GM19023 (cell line): ENCODE results near the gene LCE1D.

Source experiments
- ATAC-seq: cut with Tn5 transposase; IDR thresholded peaks from one replicate; pipeline ENCODE4 v1.9.1; 2021; ENCODE audit warnings: mild to moderate bottlenecking, moderate library complexity; ENCODE audit not compliant: unreplicated experiment

Gene LCE1D, protein sequence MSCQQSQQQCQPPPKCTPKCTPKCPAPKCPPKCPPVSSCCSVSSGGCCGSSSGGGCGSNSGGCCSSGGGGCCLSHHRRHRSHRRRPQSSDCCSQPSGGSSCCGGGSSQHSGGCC

DNA sequence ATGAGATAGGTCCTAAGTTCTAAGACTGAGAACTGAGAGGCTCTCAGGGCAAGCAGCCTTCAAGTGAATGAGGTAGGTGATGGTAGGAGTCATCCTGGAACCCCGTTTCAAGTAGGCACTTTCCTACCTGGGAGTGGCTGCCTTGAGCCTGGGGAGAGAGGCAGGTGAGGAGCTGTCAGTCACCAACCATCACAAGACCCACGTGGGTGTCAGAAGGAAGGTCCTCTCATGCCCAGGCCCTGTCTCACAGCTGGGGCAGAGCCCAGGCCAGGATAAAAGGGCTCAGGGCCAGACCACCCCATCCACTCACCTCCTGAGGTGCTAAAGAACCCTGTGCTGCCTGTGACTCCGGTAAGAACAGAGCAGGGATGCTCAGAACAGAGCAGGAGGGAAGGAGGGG, at the start of gene LCE1D:
Gene LCE1D, plus strand, starts transcription at position 301 of the 400 bp plus-strand sequence. CDS start 1,074 bp downstream, outside the sequence.
- no peak for ATAC-seq

DNA sequence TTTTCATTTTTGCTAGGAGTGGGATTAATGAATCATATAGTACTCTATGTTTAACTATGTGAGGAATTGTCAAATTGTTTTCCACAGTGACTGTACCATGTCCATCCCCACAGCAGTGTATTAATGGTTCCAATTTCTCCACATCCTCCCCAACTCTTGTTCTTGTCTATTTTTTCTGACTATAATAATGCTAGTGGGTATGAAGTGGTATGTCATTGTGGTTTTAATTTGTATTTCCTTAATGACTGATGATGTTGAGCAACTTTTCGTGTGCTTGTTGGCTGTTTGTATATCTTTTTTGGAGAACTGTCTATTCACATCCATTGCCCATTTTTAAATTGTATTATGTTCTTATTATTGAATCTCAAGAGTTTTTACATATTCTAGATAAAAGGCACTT, 48.7 kb upstream of the LCE1D start:
- ATAC-seq: no peak

DNA sequence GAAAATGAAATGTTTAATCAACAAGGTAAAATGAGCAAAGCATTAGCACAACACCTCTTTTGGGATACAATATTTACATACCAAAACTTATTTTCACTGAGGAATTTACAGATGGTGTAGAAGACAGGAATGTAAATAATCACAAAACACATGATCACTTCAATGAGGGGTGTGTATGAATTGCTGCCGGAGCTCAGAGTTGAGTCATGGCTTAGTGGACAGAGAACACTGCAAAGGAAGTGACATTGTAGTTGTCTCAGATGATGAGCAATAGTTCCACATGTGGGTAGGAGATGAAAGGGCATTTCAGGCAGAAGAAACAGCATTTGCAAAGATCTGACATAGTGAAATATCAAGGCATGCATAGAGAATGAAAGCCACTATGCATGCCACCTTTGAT, 44.3 kb upstream of the LCE1D start:
- ATAC-seq: no peak

DNA sequence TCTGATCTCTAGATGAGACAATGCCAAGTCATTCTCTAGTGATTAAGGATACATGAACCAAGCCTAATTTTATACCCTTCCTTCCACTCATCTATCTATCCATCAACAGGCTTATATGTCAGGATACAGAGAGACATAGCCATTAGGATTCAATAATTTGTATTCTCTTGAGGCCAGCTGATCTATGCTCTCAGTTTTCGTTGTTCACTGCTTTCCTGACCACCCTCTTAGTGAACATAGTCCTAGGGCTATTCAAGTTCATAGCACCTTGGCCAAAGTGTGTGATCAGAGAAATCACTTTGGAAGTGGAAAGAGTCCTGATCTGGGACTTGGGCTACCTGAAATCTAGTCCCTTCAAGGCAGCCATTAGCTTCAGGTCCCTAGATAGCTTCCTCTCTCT, 42.9 kb upstream of the LCE1D start:
- no peak for ATAC-seq

DNA sequence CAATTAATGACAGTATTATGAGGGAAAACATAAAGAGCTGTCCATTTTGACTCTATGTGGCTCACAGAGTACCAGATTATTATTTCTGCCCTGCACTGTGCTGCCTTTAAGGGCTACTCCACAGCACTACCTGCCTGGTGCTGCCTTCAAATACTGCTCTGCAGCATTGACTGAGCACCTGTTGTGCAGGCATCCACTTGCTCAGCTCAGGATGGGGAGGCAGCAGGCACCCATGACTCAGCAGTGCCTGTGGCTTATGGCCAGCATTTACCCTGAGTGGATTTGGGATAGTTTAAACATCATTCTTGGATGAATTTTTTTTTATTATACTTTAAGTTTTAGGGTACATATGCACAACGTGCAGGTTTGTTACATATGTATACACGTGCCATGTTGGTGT, 39.6 kb upstream of the LCE1D start:
- ATAC-seq: no peak

DNA sequence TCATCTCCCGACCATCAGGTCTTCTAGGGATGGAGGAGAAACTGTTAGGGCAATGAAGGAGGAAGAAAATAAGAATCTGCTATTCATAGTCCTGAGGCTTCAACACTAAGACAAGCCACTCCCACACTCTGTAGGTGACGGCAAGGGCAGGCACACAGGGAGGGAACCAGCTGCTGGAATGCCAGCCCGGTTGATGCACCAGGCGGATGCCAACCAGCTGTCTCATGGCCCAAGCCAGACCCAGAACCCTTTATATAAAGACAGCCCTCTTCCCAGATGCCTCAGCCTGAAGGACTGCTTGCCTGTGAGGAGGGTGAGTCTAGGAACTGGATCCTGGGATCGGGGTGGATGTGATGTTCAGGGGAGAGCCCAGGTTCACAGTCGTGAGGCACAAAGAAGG, 38.8 kb upstream of the LCE1D start, which contains the start of gene KPRP:
Gene KPRP, plus strand, starts transcription at position 279 of the 400 bp plus-strand sequence. CDS start 1,564 bp downstream, outside the sequence.
- no peak for ATAC-seq

DNA sequence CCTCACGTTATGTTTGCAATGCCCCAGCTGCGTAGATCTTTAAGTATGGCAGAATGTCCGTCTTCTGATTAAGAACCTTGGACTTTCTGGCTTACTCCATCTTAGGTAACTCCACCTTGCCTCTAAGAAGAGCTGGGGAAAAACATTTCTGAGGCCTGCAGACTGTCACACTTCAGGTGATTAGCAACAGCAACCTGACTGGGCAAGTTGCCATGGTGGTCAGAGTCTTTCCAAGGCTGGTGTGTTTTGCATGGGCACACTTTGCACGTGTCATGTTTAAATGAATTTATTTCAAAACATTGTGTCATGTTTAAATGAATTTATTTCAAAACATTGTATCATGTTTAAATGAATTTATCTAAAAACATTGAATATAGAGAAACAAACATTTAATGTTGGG, 37.9 kb upstream of the LCE1D start:
- ATAC-seq: no peak

DNA sequence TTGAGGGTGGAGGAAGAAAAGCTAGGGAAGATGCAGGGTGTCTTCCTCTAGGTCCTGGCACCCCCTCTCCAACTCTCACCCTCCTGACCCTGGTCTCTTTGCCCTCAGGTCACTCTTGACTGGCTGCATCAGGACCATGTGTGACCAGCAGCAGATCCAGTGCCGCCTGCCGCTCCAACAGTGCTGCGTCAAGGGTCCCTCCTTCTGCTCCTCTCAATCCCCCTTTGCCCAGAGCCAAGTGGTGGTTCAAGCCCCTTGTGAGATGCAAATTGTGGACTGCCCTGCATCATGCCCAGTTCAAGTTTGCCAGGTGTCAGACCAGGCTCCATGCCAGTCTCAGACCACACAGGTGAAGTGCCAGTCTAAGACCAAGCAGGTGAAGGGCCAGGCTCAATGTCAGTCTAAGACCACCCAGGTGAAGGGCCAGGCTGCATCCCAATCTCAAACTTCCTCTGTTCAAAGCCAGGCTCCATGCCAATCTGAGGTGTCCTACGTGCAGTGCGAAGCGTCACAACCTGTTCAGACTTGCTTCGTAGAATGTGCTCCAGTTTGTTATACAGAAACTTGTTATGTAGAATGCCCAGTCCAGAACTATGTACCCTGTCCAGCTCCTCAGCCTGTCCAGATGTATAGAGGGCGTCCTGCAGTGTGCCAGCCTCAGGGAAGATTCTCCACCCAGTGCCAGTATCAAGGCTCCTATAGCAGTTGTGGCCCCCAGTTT, 36.9 kb upstream of the LCE1D start:
- no peak for ATAC-seq

DNA sequence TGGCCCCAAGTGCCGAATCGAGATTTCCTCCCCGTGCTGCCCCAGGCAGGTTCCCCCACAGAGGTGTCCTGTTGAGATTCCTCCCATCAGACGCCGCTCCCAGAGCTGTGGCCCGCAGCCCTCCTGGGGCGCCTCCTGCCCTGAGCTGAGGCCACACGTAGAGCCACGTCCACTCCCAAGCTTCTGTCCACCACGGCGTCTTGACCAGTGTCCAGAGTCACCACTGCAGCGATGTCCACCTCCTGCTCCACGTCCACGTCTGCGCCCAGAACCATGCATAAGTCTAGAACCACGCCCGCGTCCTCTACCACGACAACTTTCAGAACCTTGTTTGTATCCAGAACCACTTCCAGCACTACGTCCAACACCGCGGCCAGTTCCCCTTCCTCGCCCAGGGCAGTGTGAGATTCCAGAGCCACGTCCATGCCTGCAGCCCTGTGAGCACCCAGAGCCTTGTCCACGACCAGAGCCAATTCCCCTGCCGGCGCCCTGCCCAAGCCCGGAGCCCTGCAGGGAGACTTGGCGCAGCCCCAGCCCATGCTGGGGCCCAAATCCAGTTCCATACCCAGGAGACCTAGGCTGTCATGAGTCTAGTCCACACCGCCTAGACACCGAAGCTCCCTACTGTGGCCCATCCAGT, 35.9 kb upstream of the LCE1D start:
- no peak for ATAC-seq

DNA sequence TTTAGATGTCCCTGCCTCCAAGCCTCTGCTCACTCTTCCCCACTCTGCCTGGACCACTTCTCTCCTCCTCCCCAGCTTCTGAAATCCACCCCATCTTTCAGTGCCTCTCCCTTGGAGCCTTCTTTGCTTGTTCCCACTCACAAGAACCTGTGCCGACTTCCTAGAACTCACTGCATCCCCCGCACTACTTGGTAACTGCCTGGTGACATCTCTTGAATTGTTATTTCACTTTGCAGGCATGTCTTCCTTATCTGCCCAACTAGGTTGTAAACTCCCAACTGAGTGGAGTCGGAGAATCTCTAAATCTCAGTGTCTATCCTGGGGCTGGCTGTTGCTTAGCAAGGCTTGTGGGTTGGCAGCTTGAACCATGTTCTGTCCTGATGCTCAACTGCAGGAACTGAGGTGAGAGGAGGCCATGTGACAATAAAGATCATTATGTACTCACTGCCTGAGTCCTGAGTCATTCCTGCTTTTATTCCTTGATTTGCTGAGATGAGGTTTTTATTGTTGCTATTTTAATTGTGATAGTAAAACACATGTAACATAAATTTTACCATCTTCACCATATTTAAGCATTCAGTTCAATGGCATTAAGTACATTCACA, 34.8 kb upstream of the LCE1D start:
- ATAC-seq: no peak

DNA sequence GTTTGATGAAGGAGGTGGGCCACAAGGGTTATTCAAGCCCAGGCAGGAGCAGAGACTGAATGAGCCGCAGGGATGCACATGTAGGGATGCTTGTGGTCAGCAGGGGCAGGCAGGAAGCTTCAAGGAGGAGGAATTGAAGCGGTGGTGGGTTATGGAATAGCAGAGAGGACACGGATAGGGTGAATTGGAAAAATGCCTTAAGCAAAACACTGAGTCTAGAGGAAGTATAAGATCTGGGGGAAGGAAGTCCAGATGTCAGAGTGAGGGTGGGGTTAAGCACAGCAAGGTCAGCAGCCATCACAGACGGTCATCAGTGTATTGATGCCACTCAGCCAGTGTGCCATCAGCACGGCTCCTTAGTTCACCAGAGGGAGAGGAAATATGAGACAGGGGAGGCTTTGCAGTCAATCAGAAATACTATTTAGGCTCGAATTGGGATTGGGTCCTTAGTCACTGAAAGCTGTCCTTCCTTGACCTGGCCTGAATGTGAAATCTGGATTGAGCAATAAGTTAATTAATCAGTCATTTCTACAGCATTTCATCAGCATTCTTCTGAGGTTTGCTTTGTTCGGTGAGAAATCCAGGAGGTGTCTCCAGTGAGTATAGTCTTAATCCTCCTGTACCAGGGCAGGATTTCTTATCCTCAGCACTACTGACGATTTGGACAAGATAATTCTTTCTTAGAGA, 27.5 kb upstream of the LCE1D start:
- ATAC-seq: no peak

DNA sequence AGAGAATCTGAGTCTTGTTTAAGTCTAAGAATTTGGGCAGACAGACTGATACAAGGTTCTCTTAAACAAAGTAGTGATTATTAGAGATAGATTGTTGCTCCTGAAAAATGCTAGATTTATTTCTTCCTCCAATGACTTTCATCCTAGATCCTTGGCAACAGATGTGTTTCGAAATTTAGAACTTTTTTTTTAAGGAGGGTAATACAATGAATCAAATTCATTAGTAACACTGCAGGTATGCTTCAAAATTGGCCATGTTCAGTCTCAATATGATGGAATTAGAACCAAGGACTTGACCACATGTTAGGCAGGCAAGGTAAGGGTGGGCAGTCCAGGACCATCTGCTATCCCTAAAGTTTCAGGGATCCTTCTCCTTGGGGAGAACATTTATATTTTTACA, 26.1 kb upstream of the LCE1D start:
- no peak for ATAC-seq

DNA sequence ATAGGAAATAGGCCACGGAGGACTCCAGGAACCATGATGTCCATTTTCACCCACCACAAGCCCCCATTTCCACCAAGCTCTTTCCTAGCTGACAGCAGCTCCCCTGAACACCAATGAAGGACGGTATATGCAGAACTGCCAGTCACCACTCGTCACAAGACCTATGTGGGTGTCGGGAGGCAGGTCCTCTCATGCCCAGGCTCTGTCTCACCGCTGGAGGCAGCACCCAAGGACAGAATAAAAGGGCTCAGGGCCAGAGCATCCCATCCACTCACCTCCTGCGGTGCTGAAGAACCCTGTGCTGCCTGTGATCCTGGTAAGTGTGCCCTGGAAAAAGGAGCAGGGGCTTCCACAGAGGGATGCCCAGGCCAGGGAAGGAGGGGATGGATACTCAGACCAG, 21.6 kb upstream of the LCE1D start, which contains the start of gene LCE1F:
Gene LCE1F, plus strand, starts transcription at position 266 of the 400 bp plus-strand sequence. CDS start 1,232 bp downstream, outside the sequence.
- no peak for ATAC-seq

DNA sequence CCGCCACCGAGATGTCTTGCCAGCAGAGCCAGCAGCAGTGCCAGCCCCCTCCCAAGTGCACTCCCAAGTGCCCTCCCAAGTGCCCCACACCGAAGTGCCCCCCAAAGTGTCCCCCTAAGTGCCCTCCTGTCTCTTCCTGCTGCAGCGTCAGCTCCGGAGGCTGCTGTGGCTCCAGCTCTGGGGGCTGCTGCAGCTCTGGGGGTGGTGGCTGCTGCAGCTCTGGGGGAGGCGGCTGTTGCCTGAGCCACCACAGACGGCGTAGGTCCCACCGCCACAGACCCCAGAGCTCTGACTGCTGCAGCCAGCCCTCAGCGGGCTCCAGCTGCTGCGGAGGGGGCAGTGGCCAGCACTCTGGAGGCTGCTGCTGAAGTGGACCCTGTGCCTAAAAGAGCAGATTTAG, 20.2 kb upstream of the LCE1D start:
- no peak for ATAC-seq

DNA sequence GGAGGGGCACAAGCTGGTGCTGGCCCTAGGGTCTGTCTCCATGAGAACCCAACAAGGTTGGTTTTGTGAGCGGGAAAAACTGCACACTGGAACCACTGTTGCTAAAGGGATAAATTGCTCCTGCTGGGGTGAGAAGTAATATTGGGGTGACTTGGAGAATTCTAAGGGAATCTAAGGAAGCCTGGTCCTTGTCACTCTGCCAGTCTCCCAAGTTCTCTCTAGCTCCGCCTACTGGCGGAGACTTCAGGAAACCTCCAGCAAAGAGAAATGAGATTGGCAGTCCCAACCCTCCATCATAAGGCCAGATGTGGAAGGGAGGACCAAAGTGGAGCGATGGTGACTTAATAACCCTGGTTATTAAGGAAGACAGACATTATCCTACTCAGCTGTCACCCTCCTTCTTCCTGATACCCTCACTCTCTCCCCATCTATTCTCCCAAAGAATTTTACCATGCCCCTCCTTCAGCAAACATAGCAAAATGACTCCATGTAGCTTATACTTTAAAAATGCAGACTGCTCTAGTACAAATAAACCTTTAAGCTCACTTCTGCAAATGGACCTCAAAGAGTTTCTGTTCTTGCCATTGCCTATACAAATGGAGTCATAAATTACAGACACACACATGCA, 18.9 kb upstream of the LCE1D start:
- no peak for ATAC-seq

DNA sequence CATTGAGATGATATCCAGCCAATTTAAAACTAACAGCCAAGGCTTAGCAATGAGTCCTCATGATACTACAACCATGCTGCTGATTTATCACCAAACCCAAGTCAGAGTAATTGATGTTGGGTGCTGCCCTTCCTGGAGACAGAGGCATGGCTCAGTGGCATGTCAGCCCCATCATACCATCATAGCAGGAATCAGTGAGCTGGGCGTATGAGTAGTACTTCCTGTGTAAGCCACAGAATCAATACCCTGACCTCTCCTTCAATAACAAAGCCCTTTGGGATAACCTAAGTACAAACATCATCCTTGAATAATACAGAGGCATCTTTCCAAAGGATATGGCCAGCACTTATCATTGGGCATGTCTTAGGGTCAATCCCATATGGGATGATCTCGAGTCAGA, 13.4 kb upstream of the LCE1D start:
- ATAC-seq: no peak

DNA sequence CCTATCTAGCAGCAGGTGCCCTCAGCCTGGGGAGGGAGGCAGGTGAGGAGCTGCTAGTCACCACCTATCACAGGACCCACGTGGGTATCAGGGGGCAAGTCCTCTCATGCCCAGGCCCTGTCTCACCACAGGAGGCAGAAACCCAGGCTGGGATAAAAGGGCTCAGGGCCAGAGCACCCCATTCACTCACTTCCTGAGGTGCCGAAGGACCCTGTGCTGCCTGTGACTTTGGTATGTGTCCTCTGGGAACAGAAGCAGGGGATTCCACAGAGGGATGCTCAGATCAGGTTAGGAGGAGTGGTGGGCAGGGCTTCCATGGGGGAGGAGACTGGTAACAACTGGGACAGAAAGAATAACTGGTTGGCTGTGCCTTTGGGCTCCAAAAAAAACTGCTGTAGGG, 10.4 kb upstream of the LCE1D start, which contains the start of gene LCE1E:
Gene LCE1E, plus strand, starts transcription at position 181 of the 400 bp plus-strand sequence. CDS start 1,043 bp downstream, outside the sequence.
- no peak for ATAC-seq

DNA sequence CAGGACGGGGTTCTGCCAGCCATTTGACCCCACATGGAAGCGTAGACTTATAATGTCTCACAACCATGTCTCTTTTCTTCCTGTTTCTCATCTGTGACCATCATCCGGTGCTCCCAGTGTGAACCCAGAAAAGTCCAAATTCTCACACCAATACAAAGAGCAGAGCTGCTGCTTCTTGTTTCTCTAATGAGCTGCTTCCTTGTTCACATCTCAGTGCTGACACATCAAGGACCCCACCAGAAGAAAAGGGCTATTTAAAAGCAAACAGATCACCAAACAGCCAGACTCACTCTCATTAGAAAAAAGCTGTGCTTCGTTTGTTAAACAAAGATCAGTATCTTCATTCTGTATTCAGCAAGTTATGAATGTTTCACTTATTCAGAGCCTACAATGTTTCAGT, 835 bp upstream of the LCE1D start:
- ATAC-seq: no peak

DNA sequence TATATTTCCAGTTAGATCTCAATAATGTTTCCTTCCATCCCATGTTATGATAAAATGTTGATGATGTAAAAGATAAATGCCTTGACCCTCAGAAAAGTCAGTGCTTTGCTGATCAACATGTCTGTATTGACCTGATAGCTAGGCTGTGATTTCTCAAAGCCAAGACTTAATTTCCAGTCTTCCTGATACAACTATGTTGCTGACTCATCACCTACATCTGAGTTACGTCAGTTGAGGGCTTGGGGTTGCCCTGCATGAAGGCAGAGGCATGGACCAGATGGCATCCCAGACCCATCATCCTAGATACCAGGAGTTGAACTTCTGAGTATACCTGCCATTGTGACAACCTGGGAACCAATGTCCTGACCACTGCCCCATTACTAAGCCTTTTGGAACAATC, 4.8 kb downstream of the LCE1D start:
- no peak for ATAC-seq

DNA sequence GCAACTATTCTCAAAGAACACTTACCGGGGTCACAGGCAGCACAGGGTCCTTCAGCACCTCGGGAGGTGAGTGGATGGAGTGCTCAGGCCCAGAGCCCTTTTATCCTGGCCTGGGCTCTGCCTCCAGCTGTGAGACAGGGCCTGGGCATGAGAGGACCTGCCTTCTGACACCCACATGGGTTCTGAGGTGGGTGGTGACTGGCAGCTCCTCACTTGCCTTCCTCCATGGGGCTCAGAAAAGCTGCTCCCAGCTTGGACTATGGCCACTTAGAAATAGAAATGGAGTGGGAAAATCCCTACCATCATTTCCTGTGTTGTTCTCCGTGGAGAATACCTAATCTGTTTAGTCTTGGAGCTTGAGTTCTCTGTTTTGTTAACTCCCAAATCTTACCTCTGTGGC, 10.1 kb downstream of the LCE1D start, which contains the start of gene LCE1C:
Gene LCE1C, minus strand, starts transcription at position 76 of the 400 bp plus-strand sequence. CDS start 1,173 bp downstream, outside the sequence.
- no peak for ATAC-seq
